IPS-18a (cell line): ENCODE results near the gene NOP58.
"Not testable (repeated sequence)": the region's sequence is repeated elsewhere in the genome, so short reads cannot be mapped to it uniquely, and the experiment has no call there.

Source experiments
- H3K27ac ChIP-seq: one replicate; pipeline ENCODE4 v1.5.1; 2013; ENCODE audit warnings: low read length
- H3K27me3 ChIP-seq: one replicate; pipeline ENCODE4 v1.6.1; 2013; ENCODE audit warnings: mild to moderate bottlenecking, low read length; ENCODE audit not compliant: control insufficient read depth, insufficient read depth
- H3K36me3 ChIP-seq: one replicate; pipeline ENCODE4 v1.6.1; 2013; ENCODE audit warnings: low read depth, low read length; ENCODE audit not compliant: control insufficient read depth
- H3K4me1 ChIP-seq: one replicate; pipeline ENCODE4 v1.6.1; 2013; ENCODE audit warnings: low read depth, low read length; ENCODE audit not compliant: control insufficient read depth
- H3K4me3 ChIP-seq: one replicate; pipeline ENCODE4 v1.5.1; 2013; ENCODE audit warnings: low read length
- H3K9ac ChIP-seq: one replicate; pipeline ENCODE4 v1.6.1; 2013; ENCODE audit warnings: mild to moderate bottlenecking, low read length, moderate library complexity
- H3K9me3 ChIP-seq: one replicate; pipeline ENCODE4 v1.6.1; 2013; ENCODE audit warnings: low read depth, low read length; ENCODE audit not compliant: control insufficient read depth

The NOP58 gene

GRCh38 chr2:202265467-202266277 lies at the start of gene NOP58:
Gene NOP58, plus strand, starts transcription at chr2:202265763. Its CDS starts 179 bp downstream, at chr2:202265942.
- Histone ChIP-seq H3K36me3 (no peaks in the 10 kb centered on the region), H3K9ac (peak within 1 kb of the TSS; percentile 99), H3K4me3 (peak within 1 kb of the TSS; percentile 98), H3K4me1 (no peaks in the 10 kb centered on the region), H3K9me3 (no peaks in the 10 kb centered on the region), H3K27ac (peak within 1 kb of the TSS; percentile 98), H3K27me3 (no peaks in the 10 kb centered on the region)

- H3K27ac ChIP-seq, result no peak overlapping the region
- no peaks in the 10 kb centered on the region for H3K27me3 ChIP-seq
- no peaks in the 10 kb centered on the region for H3K9me3 ChIP-seq
- H3K9ac ChIP-seq, result no peak overlapping the region
- no peaks in the 10 kb centered on the region for H3K4me1 ChIP-seq
- no peak overlapping the region for H3K4me3 ChIP-seq
- peaks cover 25% of the 10 kb centered on the region for H3K36me3 ChIP-seq
Measured at GRCh38 chr2:202221873-202222272, 43.7 kb upstream of the NOP58 start.

- Histone ChIP-seq H3K9ac (peak overlapping the region; percentile 94), H3K27ac (peak overlapping the region; percentile 90), H3K9me3 (no peaks in the 10 kb centered on the region), H3K27me3 (no peaks in the 10 kb centered on the region), H3K36me3 (peaks cover 4% of the 10 kb centered on the region), H3K4me3 (peak overlapping the region; percentile 68), H3K4me1 (peaks cover 9% of the 10 kb centered on the region)
Measured at GRCh38 chr2:202237787-202238233, 27.8 kb upstream of the NOP58 start.

GRCh38 chr2:202238234-202239197 lies 27.0 kb upstream of the NOP58 start, which contains the start of gene SUMO1:
Gene SUMO1, minus strand, starts transcription at chr2:202238597. Its CDS starts 146 bp downstream, at chr2:202238451.
- H3K9me3 ChIP-seq, result no peaks in the 10 kb centered on the region
- no peaks in the 10 kb centered on the region for H3K36me3 ChIP-seq
- peak within 1 kb of the TSS; percentile 94 for H3K9ac ChIP-seq
- H3K27ac ChIP-seq, result peak within 1 kb of the TSS; percentile 90
- peak within 1 kb of the TSS; percentile 68 for H3K4me3 ChIP-seq
- H3K4me1 ChIP-seq, result peaks cover 9% of the 10 kb centered on the region
- H3K27me3 ChIP-seq, result no peaks in the 10 kb centered on the region

GRCh38 chr2:202247710-202248109 lies 17.9 kb upstream of the NOP58 start:
- H3K9ac ChIP-seq, H3K27ac ChIP-seq, H3K27me3 ChIP-seq, H3K9me3 ChIP-seq, H3K36me3 ChIP-seq, H3K4me3 ChIP-seq: not testable (repeated sequence)
- peaks cover 19% of the 10 kb centered on the region for H3K4me1 ChIP-seq

- Histone ChIP-seq H3K9me3 (no peaks in the 10 kb centered on the region), H3K27ac (peak overlapping the region; percentile 74), H3K4me1 (peaks cover 19% of the 10 kb centered on the region), H3K4me3 (peak overlapping the region; percentile 33), H3K27me3 (no peaks in the 10 kb centered on the region), H3K9ac (peak overlapping the region; percentile 54), H3K36me3 (no peaks in the 10 kb centered on the region)
Measured at GRCh38 chr2:202249521-202250253, 15.9 kb upstream of the NOP58 start.

GRCh38 chr2:202251494-202251893 lies 14.1 kb upstream of the NOP58 start:
- Histone ChIP-seq H3K9ac (no peak overlapping the region), H3K27me3 (no peaks in the 10 kb centered on the region), H3K4me1 (peaks cover 19% of the 10 kb centered on the region), H3K9me3 (no peaks in the 10 kb centered on the region), H3K4me3 (no peak overlapping the region), H3K36me3 (no peaks in the 10 kb centered on the region), H3K27ac (no peak overlapping the region)

GRCh38 chr2:202261531-202261930 lies 4.0 kb upstream of the NOP58 start:
- Histone ChIP-seq H3K9ac (no peak overlapping the region), H3K27ac (no peak overlapping the region), H3K4me1 (no peaks in the 10 kb centered on the region), H3K36me3 (no peaks in the 10 kb centered on the region), H3K9me3 (no peaks in the 10 kb centered on the region), H3K4me3 (no peak overlapping the region), H3K27me3 (no peaks in the 10 kb centered on the region)

GRCh38 chr2:202267495-202267894 lies 1.9 kb downstream of the NOP58 start:
- peak overlapping the region; percentile 98 for H3K4me3 ChIP-seq
- no peak overlapping the region for H3K27ac ChIP-seq
- no peaks in the 10 kb centered on the region for H3K36me3 ChIP-seq
- H3K4me1 ChIP-seq, result no peaks in the 10 kb centered on the region
- H3K9ac ChIP-seq, result peak overlapping the region; percentile 99
- H3K27me3 ChIP-seq, result no peaks in the 10 kb centered on the region
- no peaks in the 10 kb centered on the region for H3K9me3 ChIP-seq

GRCh38 chr2:202269585-202269984 lies 4.0 kb downstream of the NOP58 start:
- Histone ChIP-seq H3K4me1 (no peaks in the 10 kb centered on the region), H3K27me3 (no peaks in the 10 kb centered on the region), H3K9ac (no peak overlapping the region), H3K27ac (no peak overlapping the region), H3K9me3 (no peaks in the 10 kb centered on the region), H3K4me3 (no peak overlapping the region), H3K36me3 (no peaks in the 10 kb centered on the region)

- Histone ChIP-seq H3K9ac (no peak overlapping the region), H3K4me3 (no peak overlapping the region), H3K27ac (no peak overlapping the region), H3K4me1 (no peaks in the 10 kb centered on the region), H3K36me3 (peaks cover 8% of the 10 kb centered on the region), H3K9me3 (no peaks in the 10 kb centered on the region), H3K27me3 (no peaks in the 10 kb centered on the region)
Measured at GRCh38 chr2:202270487-202270886, 4.9 kb downstream of the NOP58 start.
